ENCODE measurements around the gene C10orf62.

Gene C10orf62

GRCh38 chr10:97589479-97589878 lies at the start of gene C10orf62:
Gene C10orf62, plus strand, starts transcription at chr10:97589721. Its CDS starts 177 bp downstream, at chr10:97589898.
- no peak for DNase-seq (ENCODE audit: low read depth in 1 of 2, low spot score in 1 of 2)
- in situ Hi-C loops (cut with HindIII; ENCODE audit: low pct_unique_long_range_greater_than_20kb, low sequenced_read_pairs) = no loop called here
- no peak for TF ChIP-seq JUND (IDR thresholded peaks at IDR 0.05; ENCODE audit: low read depth)

- no peak for TF ChIP-seq JUND (IDR thresholded peaks at IDR 0.05; ENCODE audit: low read depth)
- in situ Hi-C loops (cut with HindIII; ENCODE audit: low pct_unique_long_range_greater_than_20kb, low sequenced_read_pairs) = no loop called here
- no peak for DNase-seq (ENCODE audit: low read depth in 1 of 2, low spot score in 1 of 2)
These were observed 48.6 kb upstream of the C10orf62 start for GRCh38 chr10:97540669-97541500.

- no peak for TF ChIP-seq JUND (IDR thresholded peaks at IDR 0.05; ENCODE audit: low read depth)
- DNase-seq (ENCODE audit: low read depth in 1 of 2, low spot score in 1 of 2) = peak; percentile 61 to 78
- in situ Hi-C loops (cut with HindIII; ENCODE audit: low pct_unique_long_range_greater_than_20kb, low sequenced_read_pairs) = no loop called here
These were observed 47.1 kb upstream of the C10orf62 start for GRCh38 chr10:97542169-97543024.

- peak; percentile 47 to 64 for DNase-seq (ENCODE audit: low read depth in 1 of 2, low spot score in 1 of 2)
- in situ Hi-C loops (cut with HindIII; ENCODE audit: low pct_unique_long_range_greater_than_20kb, low sequenced_read_pairs) = no loop called here
- TF ChIP-seq JUND (IDR thresholded peaks at IDR 0.05; ENCODE audit: low read depth) = no peak
These were observed 46.4 kb upstream of the C10orf62 start for GRCh38 chr10:97543025-97543546.

GRCh38 chr10:97546456-97547270 lies 42.9 kb upstream of the C10orf62 start:
- in situ Hi-C loops (cut with HindIII; ENCODE audit: low pct_unique_long_range_greater_than_20kb, low sequenced_read_pairs) = no loop called here
- no peak for DNase-seq (ENCODE audit: low read depth in 1 of 2, low spot score in 1 of 2)
- no peak for TF ChIP-seq JUND (IDR thresholded peaks at IDR 0.05; ENCODE audit: low read depth)

GRCh38 chr10:97547271-97547600 lies 42.3 kb upstream of the C10orf62 start:
- no peak for TF ChIP-seq JUND (IDR thresholded peaks at IDR 0.05; ENCODE audit: low read depth)
- DNase-seq (ENCODE audit: low read depth in 1 of 2, low spot score in 1 of 2) = no peak
- in situ Hi-C loops (cut with HindIII; ENCODE audit: low pct_unique_long_range_greater_than_20kb, low sequenced_read_pairs) = no loop called here

- no peak for DNase-seq (ENCODE audit: low read depth in 1 of 2, low spot score in 1 of 2)
- in situ Hi-C loops (cut with HindIII; ENCODE audit: low pct_unique_long_range_greater_than_20kb, low sequenced_read_pairs) = no loop called here
- no peak for TF ChIP-seq JUND (IDR thresholded peaks at IDR 0.05; ENCODE audit: low read depth)
These were observed 41.6 kb upstream of the C10orf62 start for GRCh38 chr10:97547962-97548361.

GRCh38 chr10:97548828-97549455 lies 40.6 kb upstream of the C10orf62 start:
- in situ Hi-C loops (cut with HindIII; ENCODE audit: low pct_unique_long_range_greater_than_20kb, low sequenced_read_pairs) = no loop called here
- no peak for DNase-seq (ENCODE audit: low read depth in 1 of 2, low spot score in 1 of 2)
- no peak for TF ChIP-seq JUND (IDR thresholded peaks at IDR 0.05; ENCODE audit: low read depth)

- peak in 1 of 2 experiments; percentile 79 for DNase-seq (ENCODE audit: low read depth in 1 of 2, low spot score in 1 of 2)
- TF ChIP-seq JUND (IDR thresholded peaks at IDR 0.05; ENCODE audit: low read depth) = no peak
- in situ Hi-C loops (cut with HindIII; ENCODE audit: low pct_unique_long_range_greater_than_20kb, low sequenced_read_pairs) = no loop called here
These were observed 39.8 kb upstream of the C10orf62 start for GRCh38 chr10:97549587-97550322.

- in situ Hi-C loops (cut with HindIII; ENCODE audit: low pct_unique_long_range_greater_than_20kb, low sequenced_read_pairs) = no loop called here
- no peak for DNase-seq (ENCODE audit: low read depth in 1 of 2, low spot score in 1 of 2)
- no peak for TF ChIP-seq JUND (IDR thresholded peaks at IDR 0.05; ENCODE audit: low read depth)
These were observed 39.0 kb upstream of the C10orf62 start for GRCh38 chr10:97550336-97551149.

Measured in T47D (cell line).